Omental fat pad (tissue), 4 donors: ENCODE results near the gene FAM222B. TPM values are rescaled to one million over a fixed set of nuclear protein-coding genes. Genes with fewer than 3 reads are reported as not detected.
"Not testable (repeated sequence)": the region's sequence is repeated elsewhere in the genome, so short reads cannot be mapped to it uniquely, and the experiment has no call there.

Source experiments
- ATAC-seq: fragments of 150-250 bp; one replicate; pipeline ENCODE4 v1.9.1; 2016; ENCODE audit warnings: mild to moderate bottlenecking, moderate library complexity; ENCODE audit not compliant: low FRiP score
- DNase-seq: peaks from one replicate; pipeline ENCODE4 v3.0.0-alpha.2; 2019; ENCODE audit warnings: low spot score
- total RNA-seq, 4 donors: library from RNA; depleted of rRNA; stranded (reverse); fragments of >200 nt; gene quantifications; one replicate each; pipeline ENCODE4 v1.1.0, GENCODE V29; 2016
- TF ChIP-seq, protein P1 (sequence below), 3 donors: fragments of 450-650 bp; IDR thresholded peaks; one replicate each; pipeline ENCODE4 v1.5.1; 2016 to 2017; ENCODE audit warnings: antibody characterized with exemption in 3 of 3, mild to moderate bottlenecking in 3 of 3, moderate library complexity in 2 of 3

FAM222B gene
- total RNA-seq, 4 donors from 2014 or later = 12.2 to 19.0 (median 14.0) TPM

DNA sequence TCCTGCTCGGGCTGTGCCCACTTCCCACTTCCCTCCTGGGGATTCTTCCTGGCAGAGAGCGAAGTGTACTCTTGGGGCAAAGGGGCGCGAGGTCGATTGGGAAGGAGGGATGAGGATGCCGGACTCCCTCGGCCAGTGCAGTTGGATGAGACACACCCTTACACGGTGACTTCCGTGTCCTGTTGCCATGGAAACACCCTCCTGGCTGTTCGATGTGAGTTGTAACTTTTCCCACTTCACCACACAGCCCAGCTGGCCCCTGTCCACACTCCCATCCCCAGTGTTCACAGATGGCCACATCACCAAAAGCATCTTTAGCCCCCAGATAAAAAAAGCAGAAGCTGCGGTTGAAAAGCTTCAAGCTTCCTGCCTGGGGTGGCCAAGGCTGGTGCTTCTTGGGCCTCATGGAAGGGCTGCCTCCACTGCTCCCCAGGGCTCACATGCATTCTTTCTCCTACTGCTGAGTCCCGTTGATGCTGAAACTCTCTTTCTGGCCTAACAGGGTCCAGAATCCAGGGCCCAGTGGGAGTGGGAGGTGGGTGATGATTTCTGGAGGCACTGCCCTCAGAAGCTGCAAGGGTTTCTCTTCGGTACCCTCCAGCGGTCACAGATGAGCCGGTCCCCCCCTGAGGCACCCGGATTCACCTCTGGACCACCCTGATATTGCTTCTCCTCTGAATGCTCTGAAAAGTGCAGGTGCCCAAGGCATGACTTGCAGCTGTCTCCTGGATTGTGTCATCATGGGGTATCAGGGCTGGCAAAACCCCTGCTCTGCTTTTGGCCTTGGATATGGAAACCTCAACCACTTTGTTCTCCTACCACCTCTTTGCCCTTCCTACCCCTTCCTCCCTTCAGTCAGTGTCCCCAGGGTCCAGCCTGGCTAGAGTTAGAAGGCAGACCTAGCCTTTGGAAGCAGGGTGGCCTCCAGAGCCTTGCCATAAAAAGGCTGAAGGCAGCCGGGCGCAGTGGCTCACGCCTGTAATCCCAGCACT lies 100.9 kb downstream of the FAM222B start:
- DNase-seq = no peak
- ATAC-seq = no peak
- TF ChIP-seq, protein P1, sequence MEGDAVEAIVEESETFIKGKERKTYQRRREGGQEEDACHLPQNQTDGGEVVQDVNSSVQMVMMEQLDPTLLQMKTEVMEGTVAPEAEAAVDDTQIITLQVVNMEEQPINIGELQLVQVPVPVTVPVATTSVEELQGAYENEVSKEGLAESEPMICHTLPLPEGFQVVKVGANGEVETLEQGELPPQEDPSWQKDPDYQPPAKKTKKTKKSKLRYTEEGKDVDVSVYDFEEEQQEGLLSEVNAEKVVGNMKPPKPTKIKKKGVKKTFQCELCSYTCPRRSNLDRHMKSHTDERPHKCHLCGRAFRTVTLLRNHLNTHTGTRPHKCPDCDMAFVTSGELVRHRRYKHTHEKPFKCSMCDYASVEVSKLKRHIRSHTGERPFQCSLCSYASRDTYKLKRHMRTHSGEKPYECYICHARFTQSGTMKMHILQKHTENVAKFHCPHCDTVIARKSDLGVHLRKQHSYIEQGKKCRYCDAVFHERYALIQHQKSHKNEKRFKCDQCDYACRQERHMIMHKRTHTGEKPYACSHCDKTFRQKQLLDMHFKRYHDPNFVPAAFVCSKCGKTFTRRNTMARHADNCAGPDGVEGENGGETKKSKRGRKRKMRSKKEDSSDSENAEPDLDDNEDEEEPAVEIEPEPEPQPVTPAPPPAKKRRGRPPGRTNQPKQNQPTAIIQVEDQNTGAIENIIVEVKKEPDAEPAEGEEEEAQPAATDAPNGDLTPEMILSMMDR (IDR thresholded peaks at IDR 0.05) = no peak

DNA sequence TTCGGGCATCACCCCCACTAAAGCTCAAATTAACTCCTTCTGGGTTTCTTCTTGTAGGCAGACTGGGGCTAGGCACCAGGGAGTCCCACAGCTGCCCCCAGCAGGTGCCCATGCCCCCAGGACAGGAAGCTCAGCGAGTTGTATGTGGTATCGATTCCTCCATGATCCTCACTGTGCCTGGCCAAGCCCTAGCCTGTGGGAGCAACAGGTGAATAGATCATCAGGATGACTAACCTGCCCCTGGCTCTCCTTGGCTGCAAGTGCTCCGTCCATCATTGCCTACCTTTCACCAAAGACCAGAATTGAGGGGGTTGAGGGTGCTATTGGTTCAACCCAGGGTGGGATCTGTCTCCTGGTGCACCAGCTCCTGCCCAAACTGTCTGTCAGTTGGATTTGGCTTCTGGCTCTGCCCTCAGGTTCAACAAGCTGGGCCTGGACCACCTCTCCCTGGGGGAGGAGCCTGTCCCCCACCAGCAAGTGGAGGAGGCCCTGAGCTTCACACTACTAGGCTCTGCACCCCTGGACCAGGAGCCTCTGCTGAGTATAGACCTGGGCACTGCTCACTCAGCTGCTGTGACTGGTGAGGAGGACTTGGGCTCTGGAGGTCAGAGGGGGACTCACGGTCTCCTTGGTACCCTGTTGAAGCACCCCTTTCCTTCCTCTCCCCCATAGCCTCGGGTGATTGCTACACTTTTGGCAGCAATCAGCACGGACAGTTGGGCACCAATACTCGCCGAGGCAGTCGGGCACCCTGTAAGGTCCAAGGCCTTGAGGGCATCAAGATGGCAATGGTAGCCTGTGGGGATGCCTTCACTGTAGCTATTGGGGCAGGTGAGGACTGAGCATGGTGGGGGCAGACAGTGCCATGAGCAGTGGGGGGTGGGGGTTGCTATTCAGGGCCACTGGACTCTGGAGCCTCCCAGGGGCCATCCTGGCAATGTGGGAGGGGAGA lies 101.9 kb downstream of the FAM222B start:
- no peak for ATAC-seq
- TF ChIP-seq, protein P1 (IDR thresholded peaks at IDR 0.05) = no peak
- no peak for DNase-seq

DNA sequence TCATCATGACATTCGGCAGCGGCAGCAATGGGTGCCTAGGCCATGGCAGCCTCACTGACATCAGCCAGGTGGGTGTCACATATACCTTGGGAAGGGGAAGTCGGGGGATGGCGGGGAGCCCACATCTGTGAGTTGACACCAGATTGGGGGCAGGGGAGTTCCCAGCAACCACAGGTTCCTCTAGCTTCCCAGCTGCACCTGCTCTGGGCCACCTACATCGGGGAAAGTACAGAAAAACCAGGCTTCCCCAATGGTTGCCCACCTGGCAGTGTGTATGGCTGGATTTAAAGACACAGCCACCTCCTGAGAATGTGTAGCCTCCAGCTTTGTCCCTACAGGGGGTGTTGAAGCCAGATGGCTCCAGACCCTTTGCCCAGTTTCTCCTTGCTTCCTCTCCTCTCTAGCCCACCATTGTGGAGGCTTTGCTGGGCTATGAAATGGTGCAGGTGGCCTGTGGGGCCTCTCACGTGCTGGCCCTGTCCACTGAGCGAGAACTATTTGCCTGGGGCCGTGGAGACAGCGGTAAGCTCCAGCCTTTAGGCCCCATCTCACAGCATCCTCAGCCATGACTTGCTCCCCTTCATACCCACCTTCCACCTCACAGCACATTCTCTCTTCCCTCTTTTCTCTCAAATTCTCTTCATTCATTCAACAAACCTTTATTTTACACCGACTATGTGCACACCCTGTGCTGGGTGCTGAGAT lies 103.8 kb downstream of the FAM222B start:
- ATAC-seq (no peak), DNase-seq (no peak)
- TF ChIP-seq, protein P1 (IDR thresholded peaks at IDR 0.05) = no peak

DNA sequence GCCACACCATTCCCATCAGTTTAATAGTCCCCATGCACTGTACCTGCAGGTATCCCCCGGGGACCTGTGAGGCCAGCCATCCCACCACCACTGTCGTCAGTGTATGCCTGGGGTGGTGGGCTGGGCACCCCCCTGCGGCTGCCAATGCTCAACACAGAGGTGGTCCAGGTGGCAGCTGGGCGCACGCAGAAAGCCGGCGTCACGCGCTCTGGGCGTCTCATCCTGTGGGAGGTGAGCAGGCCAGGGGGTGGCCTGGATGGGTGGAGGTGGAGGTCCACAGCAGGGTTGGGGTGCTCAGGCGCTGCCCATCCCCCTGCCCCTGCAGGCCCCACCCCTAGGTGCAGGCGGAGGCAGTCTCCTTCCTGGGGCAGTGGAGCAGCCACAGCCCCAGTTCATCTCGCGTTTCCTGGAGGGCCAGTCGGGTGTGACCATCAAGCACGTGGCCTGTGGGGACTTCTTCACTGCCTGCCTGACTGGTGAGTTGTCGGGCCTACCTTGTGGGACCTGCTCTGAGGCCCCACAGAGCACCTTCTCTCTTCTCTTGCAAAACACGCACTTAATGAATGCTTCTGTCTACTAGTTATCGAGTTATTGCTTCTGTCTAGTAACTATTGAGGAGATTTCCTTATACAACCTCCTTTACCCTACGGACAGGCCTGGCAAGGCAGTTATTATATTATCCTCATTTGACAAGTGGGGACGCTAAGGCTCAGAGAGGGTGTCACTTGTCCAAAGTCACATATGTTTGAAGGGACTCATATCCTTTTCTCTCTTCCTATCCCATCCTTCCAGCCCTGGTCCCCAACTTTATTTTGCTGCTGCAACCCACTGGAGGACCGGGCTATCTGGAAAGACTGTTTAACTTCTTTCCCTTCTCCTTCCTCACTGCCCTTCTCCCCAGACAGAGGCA lies 104.6 kb downstream of the FAM222B start:
- DNase-seq = no peak
- TF ChIP-seq, protein P1 (IDR thresholded peaks at IDR 0.05) = no peak
- no peak for ATAC-seq

DNA sequence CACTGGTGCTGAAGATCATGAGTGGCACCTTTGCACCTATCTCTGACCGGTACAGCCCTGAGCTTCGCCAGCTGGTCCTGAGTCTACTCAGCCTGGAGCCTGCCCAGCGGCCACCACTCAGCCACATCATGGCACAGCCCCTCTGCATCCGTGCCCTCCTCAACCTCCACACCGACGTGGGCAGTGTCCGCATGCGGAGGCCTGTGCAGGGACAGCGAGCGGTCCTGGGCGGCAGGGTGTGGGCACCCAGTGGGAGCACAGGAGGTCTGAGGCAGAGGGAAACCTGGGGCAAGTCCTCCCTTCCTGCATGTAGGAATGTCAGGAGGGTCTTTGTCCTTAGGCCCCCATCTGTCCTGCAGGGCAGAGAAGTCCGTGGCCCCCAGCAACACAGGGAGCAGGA lies 105.3 kb downstream of the FAM222B start:
- TF ChIP-seq, protein P1 (IDR thresholded peaks at IDR 0.05) = no peak
- no peak for ATAC-seq
- no peak for DNase-seq

DNA sequence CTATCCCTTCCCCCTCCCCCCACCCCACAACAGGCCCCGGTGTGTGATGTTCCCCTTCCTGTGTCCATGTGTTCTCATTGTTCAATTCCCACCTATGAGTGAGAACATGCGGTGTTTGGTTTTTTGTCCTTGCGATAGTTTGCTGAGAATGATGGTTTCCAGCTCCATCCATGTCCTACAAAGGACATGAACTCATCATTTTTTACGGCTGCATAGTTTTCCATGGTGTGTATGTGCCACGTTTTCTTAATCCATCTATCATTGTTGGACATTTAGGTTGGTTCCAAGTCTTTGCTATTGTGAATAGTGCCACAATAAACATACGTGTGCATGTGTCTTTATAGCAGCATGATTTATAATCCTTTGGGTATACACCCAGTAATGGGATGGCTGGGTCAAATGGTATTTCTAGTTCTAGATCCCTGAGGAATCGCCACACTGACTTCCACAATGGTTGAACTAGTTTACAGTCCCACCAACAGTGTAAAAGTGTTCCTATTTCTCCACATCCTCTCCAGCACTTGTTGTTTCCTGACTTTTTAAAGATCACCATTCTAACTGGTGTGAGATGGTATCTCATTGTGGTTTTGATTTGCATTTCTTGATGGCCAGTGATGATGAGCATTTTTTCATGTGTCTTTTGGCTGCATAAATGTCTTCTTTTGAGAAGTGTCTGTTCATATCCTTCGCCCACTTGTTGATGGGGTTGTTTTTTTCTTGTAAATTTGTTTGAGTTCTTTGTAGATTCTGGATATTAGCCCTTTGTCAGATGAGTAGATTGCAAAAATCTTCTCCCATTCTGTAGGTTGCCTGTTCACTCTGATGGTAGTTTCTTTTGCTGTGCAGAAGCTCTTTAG lies 106.4 kb downstream of the FAM222B start:
- DNase-seq, ATAC-seq: not testable (repeated sequence)
